Measurements from ENCODE around the gene FSD2. TPM values are rescaled to one million over a fixed set of nuclear protein-coding genes. Genes with fewer than 3 reads are reported as not detected.

The FSD2 gene
- total and polyA plus RNA-seq, 9 of the 15 experiments (the other 6 are each of a cell fraction or from before 2014, with no cell fraction given): 0.01 to 0.06 TPM; not detected in 7

DNA sequence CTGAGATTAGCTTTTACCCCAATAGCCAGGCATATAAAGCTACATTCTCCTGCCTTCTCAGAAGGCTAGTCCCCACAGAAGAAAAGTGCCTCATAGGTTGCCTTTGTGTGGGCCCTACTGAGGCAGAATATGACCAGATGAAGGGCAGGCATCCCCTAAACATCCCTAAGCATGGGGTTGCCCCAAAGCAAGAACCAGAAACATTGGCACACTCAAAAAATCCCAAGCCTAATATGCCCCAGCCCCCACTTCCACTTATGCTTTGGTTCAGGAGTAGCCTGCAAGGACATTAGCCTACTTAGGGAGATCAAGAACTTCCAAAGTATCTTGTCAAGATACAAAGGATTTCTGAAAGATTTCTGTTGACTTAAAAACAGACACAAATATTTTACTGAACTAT lies 33.3 kb upstream of the FSD2 start (continued):
- TF ChIP-seq BRD4 (IDR thresholded peaks at IDR 0.05): no peak
- no peak for TF ChIP-seq ZNF668 (CRISPR knock-in tag; IDR thresholded peaks at IDR 0.05)
- TF ChIP-seq SOX6 (IDR thresholded peaks at IDR 0.05): no peak
- TF ChIP-seq, protein P1, sequence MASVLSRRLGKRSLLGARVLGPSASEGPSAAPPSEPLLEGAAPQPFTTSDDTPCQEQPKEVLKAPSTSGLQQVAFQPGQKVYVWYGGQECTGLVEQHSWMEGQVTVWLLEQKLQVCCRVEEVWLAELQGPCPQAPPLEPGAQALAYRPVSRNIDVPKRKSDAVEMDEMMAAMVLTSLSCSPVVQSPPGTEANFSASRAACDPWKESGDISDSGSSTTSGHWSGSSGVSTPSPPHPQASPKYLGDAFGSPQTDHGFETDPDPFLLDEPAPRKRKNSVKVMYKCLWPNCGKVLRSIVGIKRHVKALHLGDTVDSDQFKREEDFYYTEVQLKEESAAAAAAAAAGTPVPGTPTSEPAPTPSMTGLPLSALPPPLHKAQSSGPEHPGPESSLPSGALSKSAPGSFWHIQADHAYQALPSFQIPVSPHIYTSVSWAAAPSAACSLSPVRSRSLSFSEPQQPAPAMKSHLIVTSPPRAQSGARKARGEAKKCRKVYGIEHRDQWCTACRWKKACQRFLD (CRISPR knock-in tag; IDR thresholded peaks at IDR 0.05): no peak
- TF ChIP-seq, protein P2, sequence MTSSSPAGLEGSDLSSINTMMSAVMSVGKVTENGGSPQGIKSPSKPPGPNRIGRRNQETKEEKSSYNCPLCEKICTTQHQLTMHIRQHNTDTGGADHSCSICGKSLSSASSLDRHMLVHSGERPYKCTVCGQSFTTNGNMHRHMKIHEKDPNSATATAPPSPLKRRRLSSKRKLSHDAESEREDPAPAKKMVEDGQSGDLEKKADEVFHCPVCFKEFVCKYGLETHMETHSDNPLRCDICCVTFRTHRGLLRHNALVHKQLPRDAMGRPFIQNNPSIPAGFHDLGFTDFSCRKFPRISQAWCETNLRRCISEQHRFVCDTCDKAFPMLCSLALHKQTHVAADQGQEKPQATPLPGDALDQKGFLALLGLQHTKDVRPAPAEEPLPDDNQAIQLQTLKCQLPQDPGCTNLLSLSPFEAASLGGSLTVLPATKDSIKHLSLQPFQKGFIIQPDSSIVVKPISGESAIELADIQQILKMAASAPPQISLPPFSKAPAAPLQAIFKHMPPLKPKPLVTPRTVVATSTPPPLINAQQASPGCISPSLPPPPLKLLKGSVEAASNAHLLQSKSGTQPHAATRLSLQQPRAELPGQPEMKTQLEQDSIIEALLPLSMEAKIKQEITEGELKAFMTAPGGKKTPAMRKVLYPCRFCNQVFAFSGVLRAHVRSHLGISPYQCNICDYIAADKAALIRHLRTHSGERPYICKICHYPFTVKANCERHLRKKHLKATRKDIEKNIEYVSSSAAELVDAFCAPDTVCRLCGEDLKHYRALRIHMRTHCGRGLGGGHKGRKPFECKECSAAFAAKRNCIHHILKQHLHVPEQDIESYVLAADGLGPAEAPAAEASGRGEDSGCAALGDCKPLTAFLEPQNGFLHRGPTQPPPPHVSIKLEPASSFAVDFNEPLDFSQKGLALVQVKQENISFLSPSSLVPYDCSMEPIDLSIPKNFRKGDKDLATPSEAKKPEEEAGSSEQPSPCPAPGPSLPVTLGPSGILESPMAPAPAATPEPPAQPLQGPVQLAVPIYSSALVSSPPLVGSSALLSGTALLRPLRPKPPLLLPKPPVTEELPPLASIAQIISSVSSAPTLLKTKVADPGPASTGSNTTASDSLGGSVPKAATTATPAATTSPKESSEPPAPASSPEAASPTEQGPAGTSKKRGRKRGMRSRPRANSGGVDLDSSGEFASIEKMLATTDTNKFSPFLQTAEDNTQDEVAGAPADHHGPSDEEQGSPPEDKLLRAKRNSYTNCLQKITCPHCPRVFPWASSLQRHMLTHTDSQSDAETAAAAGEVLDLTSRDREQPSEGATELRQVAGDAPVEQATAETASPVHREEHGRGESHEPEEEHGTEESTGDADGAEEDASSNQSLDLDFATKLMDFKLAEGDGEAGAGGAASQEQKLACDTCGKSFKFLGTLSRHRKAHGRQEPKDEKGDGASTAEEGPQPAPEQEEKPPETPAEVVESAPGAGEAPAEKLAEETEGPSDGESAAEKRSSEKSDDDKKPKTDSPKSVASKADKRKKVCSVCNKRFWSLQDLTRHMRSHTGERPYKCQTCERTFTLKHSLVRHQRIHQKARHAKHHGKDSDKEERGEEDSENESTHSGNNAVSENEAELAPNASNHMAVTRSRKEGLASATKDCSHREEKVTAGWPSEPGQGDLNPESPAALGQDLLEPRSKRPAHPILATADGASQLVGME (CRISPR knock-in tag; IDR thresholded peaks at IDR 0.05): no peak
- TF ChIP-seq CHD2 (IDR thresholded peaks at IDR 0.05; ENCODE audit: low read depth, low read length): no peak
- TF ChIP-seq KAT7 (CRISPR knock-in tag; IDR thresholded peaks at IDR 0.05; ENCODE audit: borderline replicate concordance): no peak
